MCF 10A (cell line): Measurements from ENCODE around the gene SPOCK2. TPM values are rescaled to one million over a fixed set of nuclear protein-coding genes. Genes with fewer than 3 reads are reported as not detected.

Experiments
- BruUV-seq: library from RNA; stranded (reverse); fragments of 400-500 nt; replicated peaks from 2 replicates; lab custom pipeline; 2021; lab: Mats Ljungman, UMichigan
- CTCF ChIA-PET: fragments of 300-600 bp; sonication (Branson Sonifier 250); formaldehyde crosslinking; extraction: SDS; loops from one replicate; lab custom pipeline; 2021; ENCODE audit warnings: antibody characterized with exemption, inconsistent platforms; lab: Yijun Ruan, JAX
- POLR2A ChIA-PET: fragments of 300-600, 350-650 bp; sonication (Branson Sonifier 250); formaldehyde crosslinking; extraction: SDS; loops from one replicate; lab custom pipeline; 2020; ENCODE audit warnings: antibody characterized with exemption, inconsistent platforms; lab: Yijun Ruan, JAX
- DNase-seq: peaks from one replicate; pipeline ENCODE4 v3.0.0-alpha.2; 2018; ENCODE audit not compliant: unreplicated experiment
- H3K27ac Mint-ChIP-seq: one replicate; pipeline ENCODE4 v1.8.0; 2022; ENCODE audit warnings: mild to moderate bottlenecking, low read depth, mixed read lengths; ENCODE audit not compliant: unreplicated experiment
- H3K27me3 Mint-ChIP-seq: one replicate; pipeline ENCODE4 v1.8.0; 2022; ENCODE audit warnings: mixed read lengths; ENCODE audit not compliant: insufficient read depth, unreplicated experiment
- H3K36me3 Mint-ChIP-seq: one replicate; pipeline ENCODE4 v1.8.0; 2022; ENCODE audit warnings: mild to moderate bottlenecking, moderate library complexity, mixed read lengths; ENCODE audit not compliant: insufficient read depth, unreplicated experiment
- H3K4me1 Mint-ChIP-seq: one replicate; pipeline ENCODE4 v1.8.0; 2022; ENCODE audit warnings: mixed read lengths; ENCODE audit not compliant: insufficient read depth, unreplicated experiment
- H3K4me3 Mint-ChIP-seq: one replicate; pipeline ENCODE4 v1.8.0; 2022; ENCODE audit warnings: mild to moderate bottlenecking, moderate library complexity, mixed read lengths; ENCODE audit not compliant: unreplicated experiment
- H3K9me3 Mint-ChIP-seq: one replicate; pipeline ENCODE4 v1.8.0; 2022; ENCODE audit warnings: mixed read lengths; ENCODE audit not compliant: unreplicated experiment
- CTCF ChIP-seq: fragments of 200-600 bp; IDR thresholded peaks from one replicate; pipeline ENCODE4 v1.8.0; 2022; ENCODE audit warnings: antibody characterized with exemption, mild to moderate bottlenecking; ENCODE audit not compliant: unreplicated experiment
- intact Hi-C: fragments of 100-400 bp; cut with micrococcal nuclease; formaldehyde crosslinking; loops from 2 replicates; pipeline ENCODE4 v1.14.1; 2022
- total RNA-seq: library from RNA; stranded (reverse); gene quantifications from 2 replicates; pipeline ENCODE4 v1.2.3, GENCODE V29; 2022

The SPOCK2 gene
- total RNA-seq, 1 experiment from 2014 or later: 1.2 TPM

DNA sequence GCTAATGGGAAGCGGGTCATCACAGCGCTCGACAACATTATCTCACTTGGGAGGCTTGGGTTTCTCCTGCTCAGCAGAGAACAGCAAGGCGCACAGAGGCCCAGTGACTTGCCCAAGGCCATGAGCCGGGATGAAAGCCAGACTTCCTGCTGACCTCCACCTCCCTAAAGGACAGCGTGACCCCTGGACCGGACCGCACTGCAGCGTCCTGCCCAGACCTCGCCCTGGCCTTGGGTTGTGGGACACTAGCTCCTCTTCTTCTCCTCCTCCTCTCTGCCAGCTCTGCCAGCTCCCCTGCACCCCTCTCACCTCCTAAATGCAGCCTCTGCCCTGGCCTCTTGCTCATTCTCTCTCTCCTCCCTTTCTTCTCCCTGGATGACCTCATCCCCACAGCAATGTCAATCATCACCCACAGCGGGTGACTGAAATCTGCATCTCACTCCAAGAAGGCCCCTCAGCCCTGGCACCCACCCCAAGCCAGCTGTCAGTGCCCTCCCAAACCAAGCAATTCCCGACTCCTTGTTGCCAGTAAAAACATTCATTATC is 19.4 kb downstream of the SPOCK2 start:
- H3K4me1 Mint-ChIP-seq: peaks cover 5% of the 10 kb centered on the region
- BruUV-seq: no TSS peak
- CTCF ChIA-PET: interaction anchor here (1.1 kb wide), 1 partner anchor 8 kb away, joined by 4 read pairs; no protein-coding TSS in a partner anchor
- POLR2A ChIA-PET: interaction anchor here (0.6 kb wide), 1 partner anchor 216 kb away, joined by 3 read pairs; no protein-coding TSS in a partner anchor
- intact Hi-C loops: no loop called here
- no peak for TF ChIP-seq CTCF
- peak overlapping the region; percentile 11 for H3K27ac Mint-ChIP-seq
- H3K36me3 Mint-ChIP-seq: no peaks in the 10 kb centered on the region
- DNase-seq: peak; percentile 10
- H3K9me3 Mint-ChIP-seq: no peaks in the 10 kb centered on the region
- no peak overlapping the region for H3K4me3 Mint-ChIP-seq
- H3K27me3 Mint-ChIP-seq: no peaks in the 10 kb centered on the region

- ChIA-PET CTCF (interaction anchor here (1.1 to 1.7 kb wide), 2 partner anchors 8 to 20 kb away, joined by 4 to 5 read pairs; no protein-coding TSS in a partner anchor), POLR2A (no interaction called here)
- intact Hi-C loops: no loop called here
- no TSS peak for BruUV-seq
- no peak overlapping the region for H3K27ac Mint-ChIP-seq
- H3K4me3 Mint-ChIP-seq: no peak overlapping the region
- DNase-seq: no peak
- H3K27me3 Mint-ChIP-seq: no peaks in the 10 kb centered on the region
- no peaks in the 10 kb centered on the region for H3K9me3 Mint-ChIP-seq
- H3K36me3 Mint-ChIP-seq: no peaks in the 10 kb centered on the region
- TF ChIP-seq CTCF: no peak
- H3K4me1 Mint-ChIP-seq: peaks cover 11% of the 10 kb centered on the region
Measured at GRCh38 chr10:72068126-72068765, 20.1 kb downstream of the SPOCK2 start.

- Mint-ChIP-seq H3K36me3 (no peaks in the 10 kb centered on the region), H3K27ac (no peak overlapping the region), H3K4me1 (peaks cover 11% of the 10 kb centered on the region), H3K9me3 (no peaks in the 10 kb centered on the region), H3K27me3 (no peaks in the 10 kb centered on the region), H3K4me3 (no peak overlapping the region)
- CTCF ChIA-PET: interaction anchor here (1.1 to 1.7 kb wide), 2 partner anchors 9 to 19 kb away, joined by 4 to 5 read pairs; no protein-coding TSS in a partner anchor
- no peak for DNase-seq
- TF ChIP-seq CTCF: no peak
- BruUV-seq: no TSS peak
- POLR2A ChIA-PET: no interaction called here
- intact Hi-C loops: no loop called here
Measured at GRCh38 chr10:72067463-72068125, 20.8 kb downstream of the SPOCK2 start.
